Measurements from ENCODE around the gene NFU1. TPM values are rescaled to one million over a fixed set of nuclear protein-coding genes. Genes with fewer than 3 reads are reported as not detected.
"Not testable (repeated sequence)": the region's sequence is repeated elsewhere in the genome, so short reads cannot be mapped to it uniquely, and the experiment has no call there.

Gene NFU1
- total RNA-seq, 3 donors from 2014 or later = 46.1 to 69.9 (median 49.8) TPM

DNA sequence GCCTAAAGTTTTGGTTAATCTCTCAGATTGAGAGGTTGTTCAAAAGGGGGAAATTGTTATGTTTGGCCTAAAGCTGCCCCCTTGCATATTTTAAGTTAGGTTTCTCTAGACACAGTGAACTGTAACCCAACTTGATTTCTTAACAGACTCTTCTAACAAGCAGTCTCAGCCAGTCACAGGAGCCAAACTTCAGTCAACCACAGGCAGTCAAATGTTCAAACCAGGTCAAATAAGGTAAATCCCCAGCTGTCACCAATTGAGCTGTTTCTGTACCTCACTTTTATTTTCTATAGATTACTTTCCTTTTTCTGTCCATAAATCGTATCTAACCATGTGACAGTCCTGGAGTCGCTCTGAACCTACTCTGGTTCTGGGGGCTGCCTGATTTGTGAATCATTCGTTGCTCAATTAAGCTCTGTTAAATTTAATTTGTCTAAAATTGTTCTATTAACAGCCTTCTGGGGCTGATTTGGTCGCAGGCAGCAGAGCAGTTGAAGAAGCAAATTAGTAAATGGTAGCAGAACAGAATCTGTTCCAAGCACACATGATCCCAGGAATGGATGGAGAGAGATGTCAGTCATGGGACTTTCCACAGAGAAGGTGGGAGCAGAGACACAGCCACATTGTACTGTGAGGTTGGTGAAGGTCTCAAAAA, 16.4 kb upstream of the NFU1 start:
- Histone ChIP-seq H3K27ac (no peak overlapping the region), H3K4me1 (no peaks in the 10 kb centered on the region), H3K9me3 (no peaks in the 10 kb centered on the region), H3K36me3 (no peaks in the 10 kb centered on the region), H3K4me3 (no peak overlapping the region), H3K27me3 (no peaks in the 10 kb centered on the region)
- TF ChIP-seq, protein P1, sequence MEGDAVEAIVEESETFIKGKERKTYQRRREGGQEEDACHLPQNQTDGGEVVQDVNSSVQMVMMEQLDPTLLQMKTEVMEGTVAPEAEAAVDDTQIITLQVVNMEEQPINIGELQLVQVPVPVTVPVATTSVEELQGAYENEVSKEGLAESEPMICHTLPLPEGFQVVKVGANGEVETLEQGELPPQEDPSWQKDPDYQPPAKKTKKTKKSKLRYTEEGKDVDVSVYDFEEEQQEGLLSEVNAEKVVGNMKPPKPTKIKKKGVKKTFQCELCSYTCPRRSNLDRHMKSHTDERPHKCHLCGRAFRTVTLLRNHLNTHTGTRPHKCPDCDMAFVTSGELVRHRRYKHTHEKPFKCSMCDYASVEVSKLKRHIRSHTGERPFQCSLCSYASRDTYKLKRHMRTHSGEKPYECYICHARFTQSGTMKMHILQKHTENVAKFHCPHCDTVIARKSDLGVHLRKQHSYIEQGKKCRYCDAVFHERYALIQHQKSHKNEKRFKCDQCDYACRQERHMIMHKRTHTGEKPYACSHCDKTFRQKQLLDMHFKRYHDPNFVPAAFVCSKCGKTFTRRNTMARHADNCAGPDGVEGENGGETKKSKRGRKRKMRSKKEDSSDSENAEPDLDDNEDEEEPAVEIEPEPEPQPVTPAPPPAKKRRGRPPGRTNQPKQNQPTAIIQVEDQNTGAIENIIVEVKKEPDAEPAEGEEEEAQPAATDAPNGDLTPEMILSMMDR (IDR thresholded peaks at IDR 0.05) = no peak
- TF ChIP-seq POLR2A (IDR thresholded peaks at IDR 0.05) = no peak
- no peak for TF ChIP-seq POLR2AphosphoS5 (IDR thresholded peaks at IDR 0.05)
- intact Hi-C loops (cut with DNase I; ENCODE audit: low total_unique reads) = no loop called here
- no peak for DNase-seq (ENCODE audit: low spot score in 2 of 2)

DNA sequence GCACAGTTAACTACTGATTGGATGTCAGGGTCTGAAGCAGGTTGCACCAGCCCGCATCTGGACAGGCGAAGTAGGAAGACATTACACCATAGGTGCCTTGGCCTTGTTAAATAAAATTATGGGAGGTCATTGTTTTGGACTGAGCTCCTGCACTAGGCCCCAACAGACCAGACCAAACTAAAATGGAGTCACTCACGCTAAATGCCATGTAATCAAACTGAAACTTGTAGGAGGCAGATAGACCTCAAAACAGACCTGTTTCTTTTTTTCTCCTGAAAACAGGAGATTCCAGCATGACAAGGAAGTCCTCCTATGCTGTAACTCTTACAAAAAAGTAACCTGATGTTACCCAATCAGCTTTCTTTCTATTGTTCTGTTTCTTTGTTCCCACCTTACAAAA, 15.5 kb upstream of the NFU1 start:
- H3K27ac ChIP-seq = no peak overlapping the region
- H3K4me1 ChIP-seq = no peaks in the 10 kb centered on the region
- H3K27me3 ChIP-seq = no peaks in the 10 kb centered on the region
- no peaks in the 10 kb centered on the region for H3K9me3 ChIP-seq
- H3K36me3 ChIP-seq = no peaks in the 10 kb centered on the region
- no peak overlapping the region for H3K4me3 ChIP-seq
- intact Hi-C loops (cut with DNase I; ENCODE audit: low total_unique reads) = no loop called here
- no peak for TF ChIP-seq POLR2AphosphoS5 (IDR thresholded peaks at IDR 0.05)
- TF ChIP-seq, protein P1 (IDR thresholded peaks at IDR 0.05) = no peak
- no peak for TF ChIP-seq POLR2A (IDR thresholded peaks at IDR 0.05)
- DNase-seq (ENCODE audit: low spot score in 2 of 2) = no peak

DNA sequence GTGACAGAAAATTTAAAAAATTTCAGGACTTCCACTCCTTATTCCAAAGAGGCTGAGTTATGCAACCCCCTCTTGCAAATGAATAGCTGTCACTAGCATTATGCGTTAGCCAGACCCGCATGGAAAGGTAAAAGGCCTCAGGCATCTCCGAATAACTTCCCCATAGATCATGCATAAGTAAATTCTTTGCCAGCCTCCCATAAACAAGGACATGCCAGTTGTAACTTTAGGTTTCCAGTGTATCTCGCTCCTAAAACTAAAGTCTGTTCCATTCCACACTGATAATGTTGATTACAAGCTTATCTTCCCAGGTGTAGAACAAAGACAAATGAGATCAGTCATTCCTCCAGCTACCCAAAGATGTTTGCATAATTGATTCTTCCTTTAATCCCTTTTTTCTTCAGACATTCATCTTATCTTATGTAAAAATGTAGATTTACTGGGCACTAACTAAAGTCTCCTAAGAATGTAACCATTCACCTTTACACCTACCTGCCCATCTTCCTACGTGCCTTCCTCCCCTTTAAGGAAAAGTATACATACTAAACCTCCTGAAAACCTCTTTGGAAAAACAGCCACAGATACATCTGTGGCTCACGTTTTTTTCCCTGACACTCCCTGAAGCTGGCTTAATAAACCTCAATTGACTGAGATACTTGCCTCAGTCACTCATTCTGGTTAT, 13.6 kb upstream of the NFU1 start:
- DNase-seq (ENCODE audit: low spot score in 2 of 2) = no peak
- no peaks in the 10 kb centered on the region for H3K36me3 ChIP-seq
- no peak for TF ChIP-seq POLR2A (IDR thresholded peaks at IDR 0.05)
- TF ChIP-seq POLR2AphosphoS5 (IDR thresholded peaks at IDR 0.05) = no peak
- TF ChIP-seq, protein P1 (IDR thresholded peaks at IDR 0.05) = no peak
- no peak overlapping the region for H3K27ac ChIP-seq
- no peaks in the 10 kb centered on the region for H3K27me3 ChIP-seq
- no peak overlapping the region for H3K4me3 ChIP-seq
- H3K4me1 ChIP-seq = no peaks in the 10 kb centered on the region
- intact Hi-C loops (cut with DNase I; ENCODE audit: low total_unique reads) = no loop called here
- H3K9me3 ChIP-seq = no peaks in the 10 kb centered on the region

DNA sequence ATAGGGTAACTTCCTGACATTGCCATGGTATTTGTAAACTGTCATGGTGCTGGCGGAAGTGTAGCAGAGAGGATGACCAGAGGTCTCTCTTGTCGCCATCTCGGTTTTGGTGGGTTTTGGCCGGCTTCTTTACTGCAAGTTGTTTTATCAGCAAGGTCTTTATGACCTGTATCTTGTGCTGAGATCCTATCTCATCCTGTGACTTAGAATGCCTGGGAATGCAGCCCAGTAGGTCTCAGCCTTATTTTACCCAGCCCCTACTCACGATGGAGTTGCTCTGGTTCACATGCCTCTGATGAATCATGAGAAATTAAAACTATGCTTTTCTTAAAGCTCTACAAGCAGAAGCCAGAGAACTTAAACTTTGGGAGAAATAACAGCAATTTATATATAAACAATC, 12.7 kb upstream of the NFU1 start:
- Histone ChIP-seq H3K36me3 (no peaks in the 10 kb centered on the region), H3K4me3 (no peak overlapping the region), H3K4me1 (no peaks in the 10 kb centered on the region), H3K27ac (no peak overlapping the region), H3K9me3 (no peaks in the 10 kb centered on the region), H3K27me3 (no peaks in the 10 kb centered on the region)
- intact Hi-C loops (cut with DNase I; ENCODE audit: low total_unique reads) = no loop called here
- DNase-seq (ENCODE audit: low spot score in 2 of 2) = no peak
- TF ChIP-seq POLR2A (IDR thresholded peaks at IDR 0.05) = no peak
- TF ChIP-seq POLR2AphosphoS5 (IDR thresholded peaks at IDR 0.05) = no peak
- TF ChIP-seq, protein P1 (IDR thresholded peaks at IDR 0.05) = no peak

DNA sequence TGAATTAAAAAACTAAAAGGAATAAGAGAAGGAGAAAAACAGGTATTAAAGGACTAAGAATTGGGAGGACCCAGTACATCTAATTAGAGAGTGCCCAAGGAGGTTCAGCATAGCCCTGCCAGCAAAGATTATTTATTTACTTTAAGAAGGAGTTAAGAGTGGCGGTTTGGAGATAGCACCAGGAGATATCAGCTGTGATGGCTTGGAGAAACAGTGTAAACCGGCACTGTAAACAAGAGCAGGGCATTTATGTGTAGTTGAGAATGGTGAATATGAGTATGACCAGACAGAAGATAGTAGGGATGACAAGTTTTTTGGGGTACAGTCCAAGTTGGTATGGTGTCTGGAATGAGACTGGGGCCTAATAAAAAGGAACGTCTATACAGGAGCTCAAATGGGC, 6.4 kb upstream of the NFU1 start:
- intact Hi-C loops (cut with DNase I; ENCODE audit: low total_unique reads) = loop anchor here (5.0 kb wide), 1 partner anchor 154 kb away; no protein-coding TSS in a partner anchor
- not testable (repeated sequence) for H3K27ac ChIP-seq; H3K9me3 ChIP-seq; DNase-seq (ENCODE audit: low spot score in 2 of 2); H3K27me3 ChIP-seq; H3K36me3 ChIP-seq; H3K4me1 ChIP-seq; H3K4me3 ChIP-seq

DNA sequence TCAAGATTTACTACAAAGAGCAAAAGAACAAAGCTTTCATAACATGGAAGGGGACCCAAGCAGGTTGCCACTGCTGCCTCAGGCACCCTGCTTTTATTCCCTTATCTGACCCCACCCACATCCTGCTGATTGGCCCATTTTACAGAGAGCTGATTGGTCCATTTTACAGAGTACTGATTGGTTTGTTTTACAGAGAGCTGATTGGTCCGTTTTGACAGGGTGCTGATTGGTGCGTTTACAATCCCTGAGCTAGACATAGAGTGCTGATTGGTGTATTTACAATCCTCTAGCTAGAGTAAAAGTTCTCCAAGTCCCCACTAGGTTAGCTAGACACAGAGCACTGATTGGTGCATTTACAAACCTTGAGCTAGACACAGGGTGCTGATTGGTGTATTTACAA, 2.3 kb upstream of the NFU1 start:
- H3K4me3 ChIP-seq; DNase-seq (ENCODE audit: low spot score in 2 of 2); H3K36me3 ChIP-seq; H3K27me3 ChIP-seq; H3K9me3 ChIP-seq; H3K27ac ChIP-seq; intact Hi-C loops (cut with DNase I; ENCODE audit: low total_unique reads); H3K4me1 ChIP-seq: not testable (repeated sequence)
